Heart right ventricle (tissue), 16 donors: ENCODE data around the gene LASP1. TPM values are rescaled to one million over a fixed set of nuclear protein-coding genes. Genes with fewer than 3 reads are reported as not detected.

ENCODE experiments used
- ATAC-seq, 8 donors: fragments of 200-7000 bp; cut with Tn5 transposase; one replicate each; pipeline ENCODE4 v1.9.1; 2020; ENCODE audit warnings: mild to moderate bottlenecking in 8 of 8, moderate library complexity in 8 of 8, moderate number of reproducible peaks in 1 of 8
- DNase-seq, 2 donors: peaks; one replicate each; pipeline ENCODE4 v3.0.0-alpha.2; 2020
- H3K27ac ChIP-seq, 10 donors: fragments of 200-600 bp; sonication (generic) in 2 of 10; one replicate each; pipeline versions ENCODE4 v1.5.0 to v1.8.0; 2020 to 2022; ENCODE audit warnings: mild to moderate bottlenecking in 3 of 10
- H3K27me3 ChIP-seq, 7 donors: fragments of 200-600 bp; one replicate each; pipeline ENCODE4 v1.8.0; 2021 to 2022; ENCODE audit warnings: mild to moderate bottlenecking in 2 of 7
- H3K36me3 ChIP-seq, 9 donors: fragments of 200-600 bp; sonication (generic) in 1 of 9; one replicate each; pipeline versions ENCODE4 v1.5.0 to v1.8.0; 2020 to 2022; ENCODE audit warnings: mild to moderate bottlenecking in 2 of 9
- H3K4me1 ChIP-seq, 9 donors: fragments of 200-600 bp; sonication (generic) in 1 of 9; one replicate each; pipeline versions ENCODE4 v1.5.0 to v1.8.0; 2020 to 2022; ENCODE audit warnings: mild to moderate bottlenecking in 4 of 9
- H3K4me3 ChIP-seq, 10 donors: fragments of 200-600 bp; sonication (generic) in 2 of 10; one replicate each; pipeline versions ENCODE4 v1.5.0 to v1.8.0; 2020 to 2022; ENCODE audit warnings: mild to moderate bottlenecking in 7 of 10, moderate library complexity in 2 of 10
- H3K9me3 ChIP-seq, 11 donors: fragments of 200-600 bp in 10 of 11; sonication (generic) in 2 of 11; one replicate each; pipeline versions ENCODE4 v1.5.0 to v1.8.0; 2013 to 2022; ENCODE audit warnings: mild to moderate bottlenecking in 2 of 11, control low read depth in 1 of 11, moderate library complexity in 1 of 11
- CTCF ChIP-seq, 9 donors: fragments of 200-600 bp; sonication (generic) in 2 of 9; IDR thresholded peaks; one replicate each; pipeline versions ENCODE4 v1.5.0 to v1.8.0; 2021 to 2022; ENCODE audit warnings: antibody characterized with exemption in 9 of 9, mild to moderate bottlenecking in 5 of 9, moderate library complexity in 1 of 9
- WGBS, 2 donors: extraction: QIAGEN DNeasy Blood & Tissue Kit; methylation state at CpG; one replicate each; pipeline ENCODE4 v1.1.7; 2013; ENCODE audit warnings: inconsistent platforms in 1 of 2; 5-methylcytosine and 5-hydroxymethylcytosine counted together
- intact Hi-C, 10 donors: fragments of 100-400 bp; cut with DNase I; formaldehyde crosslinking; loops; one replicate each; pipeline versions ENCODE4 v1.11.1 to v1.14.2; 2022
- polyA plus RNA-seq, 2 donors: library from polyadenylated mRNA; stranded (reverse); fragments of 200-250 nt; gene quantifications; one replicate each; pipeline ENCODE4 v1.2.3, GENCODE V29; 2013
- total RNA-seq, 10 donors: library from RNA; stranded (reverse); fragmentation: NEBNext Ultra II Directional in 3 of 10; extraction: Animal tissue kit (Norgen Biotek cat#: 25700) in 3 of 10; gene quantifications; one replicate each; pipeline versions ENCODE4 v1.2.1 to v1.2.4, GENCODE V29; 2021 to 2023
- donor health status: Arrhythmogenic right ventricular cardiomyopathy.
- donor health status: ischemic (EF 13 %, LVEDD 7.1; RV severe dilation, severe dysfunction).
- donor health status: healthy with polysubstance abuse.
- donor health status: DM: no; HTN: yes; CAD: no.
- donor health status: DM: no; HTN: no; CAD: no.
- donor health status: ischemic (EF 25% LVEDD 6.9; RV normal size, moderate dysfunction).
- donor health status: ischemic (EF 25% LVEDD 5.7; RV mildly dilated, moderate dysfunction).
- donor health status: healthy.
- donor health status: DM: yes; HTN: yes; CAD: no.
- donor health status: Ischemic cardiomyopathy.
- donor health status: ischemic (EF 35%, LVEDD 5.7; RV mildly dilated, moderate dysfunction).
- donor health status: nonischemic (EF 11% LVEDD 7.7; RV severe dilation, severe dysfunction).
- donor health status: DM: yes; HTN: yes; CAD: no.
- donor health status: PGD.
- donor health status: ischemic (EF 29% LVEDD 5.4; RV normal size, mild dysfunction).
- donor health status: nonischemic (EF 23%, LVEDD 6.1; RV moderate dilation, normal function).

LASP1 gene
- total and polyA plus RNA-seq, 12 donors = 19.5 to 56.9 (median 23.0) TPM

- Histone ChIP-seq H3K9me3 (no peaks in the 10 kb centered on the region), H3K27ac (no peak overlapping the region), H3K4me3 (no peak overlapping the region), H3K4me1 (peaks cover under 1 to 22% (median 11%) of the 10 kb centered on the region in 9 donors), H3K36me3 (peaks cover 0 to 6% (median 0%) of the 10 kb centered on the region in 9 donors), H3K27me3 (no peaks in the 10 kb centered on the region)
- intact Hi-C loops = loop anchor here in 1 of 10 donors (10.0 kb wide), 1 partner anchor 102 kb away; the partner anchor contains the start of gene PSMB3
- 76 to 77% methylated on average over 5 of the region's 5 CpGs for WGBS, 2 donors
- no peak for DNase-seq
- ATAC-seq = no peak
- no peak for TF ChIP-seq CTCF (IDR thresholded peaks at IDR 0.05)
Measured at GRCh38 chr17:38857271-38857670, 12.6 kb upstream of the LASP1 start.

GRCh38 chr17:38861399-38861843, 8.4 kb upstream of the LASP1 start:
- no peak for TF ChIP-seq CTCF (IDR thresholded peaks at IDR 0.05)

GRCh38 chr17:38864636-38865398, 5.0 kb upstream of the LASP1 start:
- H3K36me3 ChIP-seq = no peaks in the 10 kb centered on the region
- no peak overlapping the region for H3K4me3 ChIP-seq
- ATAC-seq (no peak), DNase-seq (no peak)
- intact Hi-C loops = loop anchor here in 1 of 10 donors (5.0 kb wide), 1 partner anchor 57 kb away; no protein-coding TSS in a partner anchor
- WGBS, 2 donors = 64 to 69% methylated on average over 11 of the region's 11 CpGs
- no peaks in the 10 kb centered on the region for H3K27me3 ChIP-seq
- H3K9me3 ChIP-seq = no peaks in the 10 kb centered on the region
- TF ChIP-seq CTCF (IDR thresholded peaks at IDR 0.05) = peak in 1 of 9 donors; percentile 9
- H3K4me1 ChIP-seq = peaks cover 0 to 17% (median 12%) of the 10 kb centered on the region in 9 donors
- no peak overlapping the region for H3K27ac ChIP-seq

More at GRCh38 chr17:38861399-38861843, 8.4 kb upstream of the LASP1 start:
- intact Hi-C loops = no loop called here
- Histone ChIP-seq H3K4me3 (no peak overlapping the region), H3K27ac (no peak overlapping the region), H3K27me3 (no peaks in the 10 kb centered on the region), H3K4me1 (peaks cover 0 to 9% (median 0%) of the 10 kb centered on the region in 9 donors), H3K9me3 (no peaks in the 10 kb centered on the region), H3K36me3 (no peaks in the 10 kb centered on the region)
- ATAC-seq (peak in 1 of 8 donors; percentile 37), DNase-seq (no peak)
- WGBS, 2 donors = 21 to 22% methylated on average over 8 of the region's 8 CpGs

GRCh38 chr17:38867179-38867967, 2.5 kb upstream of the LASP1 start:
- peak in 7 of 9 donors; percentile 9 to 49 (median 34) for TF ChIP-seq CTCF (IDR thresholded peaks at IDR 0.05)
- H3K36me3 ChIP-seq = peaks cover 0 to 5% (median 0%) of the 10 kb centered on the region in 9 donors
- H3K9me3 ChIP-seq = no peaks in the 10 kb centered on the region
- peaks cover 8 to 34% (median 25%) of the 10 kb centered on the region in 9 donors for H3K4me1 ChIP-seq
- ATAC-seq (no peak), DNase-seq (peak in 1 of 2 donors; percentile 57)
- H3K27ac ChIP-seq = peak overlapping the region; percentile 85 to 99 (median 95)
- H3K27me3 ChIP-seq = no peaks in the 10 kb centered on the region
- WGBS, 2 donors = 30 to 35% methylated on average over 31 of the region's 31 CpGs
- H3K4me3 ChIP-seq = peak overlapping the region in 8 of 10 donors; percentile 76 to 99 (median 97)
- intact Hi-C loops = loop anchor here in 1 of 10 donors (5.0 kb wide), 1 partner anchor 55 kb away; no protein-coding TSS in a partner anchor
